Transverse colon (tissue), 4 donors: ENCODE results near the gene BID. TPM values are rescaled to one million over a fixed set of nuclear protein-coding genes. Genes with fewer than 3 reads are reported as not detected.

Experiments
- DNase-seq: peaks from one replicate; pipeline ENCODE4 v3.0.0-alpha.2; 2019
- H3K27ac ChIP-seq, 4 donors: fragments of 200-600 bp; sonication (generic); 2 replicates each; pipeline ENCODE4 v1.5.1; 2016 to 2018; ENCODE audit warnings: inconsistent platforms in 4 of 4
- H3K27me3 ChIP-seq: fragments of 200-600 bp; sonication (generic); 2 replicates; pipeline ENCODE4 v1.5.1; 2017; ENCODE audit warnings: inconsistent platforms
- H3K36me3 ChIP-seq, 4 donors: fragments of 200-600 bp; sonication (generic); 2 replicates each; pipeline ENCODE4 v1.5.1; 2017 to 2019; ENCODE audit warnings: inconsistent platforms in 4 of 4
- H3K4me1 ChIP-seq, 4 donors: fragments of 200-600 bp; sonication (generic); 2 replicates each; pipeline ENCODE4 v1.5.1; 2017 to 2020; ENCODE audit warnings: inconsistent platforms in 4 of 4
- H3K4me3 ChIP-seq, 4 donors: fragments of 200-600 bp; sonication (generic); 1 replicate in 1 of 4; 2 replicates in 3 of 4; pipeline versions ENCODE4 v1.5.1 to v1.6.1; 2017 to 2019; ENCODE audit warnings: inconsistent platforms in 4 of 4
- H3K9me3 ChIP-seq, 2 donors: fragments of 200-600 bp; sonication (generic); 2 replicates each; pipeline ENCODE4 v1.5.1; 2017 to 2019; ENCODE audit warnings: inconsistent platforms in 2 of 2
- EP300 ChIP-seq: sonication (generic); formaldehyde crosslinking; IDR thresholded peaks from one replicate; pipeline ENCODE4 v1.6.1; 2017; ENCODE audit warnings: antibody characterized with exemption, low read depth
- POLR2A ChIP-seq: fragments of 450-650 bp; IDR thresholded peaks from one replicate; pipeline ENCODE4 v1.6.1; 2016; ENCODE audit warnings: antibody characterized with exemption, mild to moderate bottlenecking, moderate library complexity
- POLR2AphosphoS5 ChIP-seq, 3 donors: sonication (generic); formaldehyde crosslinking; IDR thresholded peaks; one replicate each; pipeline ENCODE4 v1.6.1; 2016; ENCODE audit warnings: antibody characterized with exemption in 3 of 3
- WGBS, 2 donors: methylation state at CpG; one replicate each; pipeline ENCODE4 v1.1.5; 2018; ENCODE audit warnings: low coverage in 1 of 2; 5-methylcytosine and 5-hydroxymethylcytosine counted together
- in situ Hi-C, 4 donors: fragments of 200-750 bp; cut with MboI; loops; one replicate each; pipeline versions ENCODE4 v1.15.0 to v1.15.1; 2017; ENCODE audit warnings: low sequenced_read_pairs in 3 of 4, low pct_ligation_motif_present in 1 of 4, low pct_unique_long_range_greater_than_20kb in 1 of 4
- intact Hi-C: fragments of 100-400 bp; cut with DNase I; formaldehyde crosslinking; loops from one replicate; pipeline ENCODE4 v1.15.1; 2023; ENCODE audit warnings: low total_unique reads
- total RNA-seq, 4 donors: library from RNA; depleted of rRNA; stranded (reverse); fragments of >200 nt; gene quantifications; one replicate each; pipeline ENCODE4 v1.1.0, GENCODE V29; 2016
- TF ChIP-seq, protein P1 (sequence below), 5 experiments: fragments of 200-600 bp in 3 of 5; fragments of 450-650 bp in 2 of 5; sonication (generic) in 3 of 5; IDR thresholded peaks; 1 replicate in 2 of 5; 2 replicates in 3 of 5; pipeline ENCODE4 v1.5.1; 2016 to 2017; ENCODE audit warnings: antibody characterized with exemption in 5 of 5, inconsistent platforms in 3 of 5, mild to moderate bottlenecking in 2 of 5, moderate library complexity in 1 of 5

The BID gene
- total RNA-seq = 10 to 100 TPM; 21.1 to 59.5 (median 25.5) TPM

DNA sequence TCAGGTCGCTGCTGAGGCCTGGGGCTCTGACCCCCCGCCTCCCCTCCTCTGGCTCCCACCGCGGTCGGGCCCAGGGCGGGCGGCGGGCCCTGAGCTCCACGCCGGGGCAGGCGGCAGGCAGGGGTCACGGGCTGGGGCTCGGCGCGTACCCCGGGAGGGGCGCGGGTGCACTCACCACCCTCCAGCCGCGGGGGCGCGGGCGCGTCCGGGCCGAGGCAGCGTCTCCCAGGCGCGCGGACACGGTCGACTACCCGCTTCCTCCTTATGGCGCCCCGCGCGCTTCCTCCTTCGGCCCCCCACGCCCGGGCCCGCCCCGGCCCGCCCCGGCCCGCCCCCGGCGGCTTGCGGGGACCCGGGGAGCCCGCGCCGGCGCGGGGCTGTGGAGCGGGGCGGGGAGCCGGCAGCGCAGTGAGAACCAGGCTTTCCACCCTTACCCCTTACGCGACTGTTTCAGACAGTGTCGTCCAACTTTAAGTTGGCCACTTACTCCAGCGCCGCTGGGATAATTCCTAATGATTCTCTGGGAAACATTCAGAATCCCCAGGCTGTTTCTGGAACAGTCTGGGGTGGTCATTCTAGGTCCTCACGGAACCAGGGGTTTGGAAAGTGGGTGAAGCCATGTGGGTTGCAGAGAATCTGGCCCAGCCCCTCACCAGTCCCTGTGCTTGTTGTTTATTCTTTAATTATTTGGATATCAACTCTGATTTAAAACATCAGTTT is at the start of gene BID:
BID (minus strand) TSS at position 264 of the 720 bp plus-strand sequence. CDS start 24,353 bp downstream, outside the sequence.
- TF ChIP-seq EP300 = no peak
- no peak for TF ChIP-seq POLR2A
- TF ChIP-seq, protein P1, sequence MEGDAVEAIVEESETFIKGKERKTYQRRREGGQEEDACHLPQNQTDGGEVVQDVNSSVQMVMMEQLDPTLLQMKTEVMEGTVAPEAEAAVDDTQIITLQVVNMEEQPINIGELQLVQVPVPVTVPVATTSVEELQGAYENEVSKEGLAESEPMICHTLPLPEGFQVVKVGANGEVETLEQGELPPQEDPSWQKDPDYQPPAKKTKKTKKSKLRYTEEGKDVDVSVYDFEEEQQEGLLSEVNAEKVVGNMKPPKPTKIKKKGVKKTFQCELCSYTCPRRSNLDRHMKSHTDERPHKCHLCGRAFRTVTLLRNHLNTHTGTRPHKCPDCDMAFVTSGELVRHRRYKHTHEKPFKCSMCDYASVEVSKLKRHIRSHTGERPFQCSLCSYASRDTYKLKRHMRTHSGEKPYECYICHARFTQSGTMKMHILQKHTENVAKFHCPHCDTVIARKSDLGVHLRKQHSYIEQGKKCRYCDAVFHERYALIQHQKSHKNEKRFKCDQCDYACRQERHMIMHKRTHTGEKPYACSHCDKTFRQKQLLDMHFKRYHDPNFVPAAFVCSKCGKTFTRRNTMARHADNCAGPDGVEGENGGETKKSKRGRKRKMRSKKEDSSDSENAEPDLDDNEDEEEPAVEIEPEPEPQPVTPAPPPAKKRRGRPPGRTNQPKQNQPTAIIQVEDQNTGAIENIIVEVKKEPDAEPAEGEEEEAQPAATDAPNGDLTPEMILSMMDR (IDR thresholded peaks at IDR 0.05) = no peak
- TF ChIP-seq POLR2AphosphoS5 (IDR thresholded peaks at IDR 0.05) = peak in 1 of 3 donors; percentile 41
- peak; percentile 75 for DNase-seq
- peaks cover 6 to 47% (median 23%) of the 10 kb centered on the region in 4 donors for H3K4me1 ChIP-seq
- no peaks in the 10 kb centered on the region for H3K9me3 ChIP-seq
- in situ Hi-C loops = no loop called here
- WGBS, 2 donors = 2% methylated on average over 33 of the region's 64 CpGs; no CpG with 5 or more reads in 1 of the 2 donors
- no peaks in the 10 kb centered on the region for H3K36me3 ChIP-seq
- H3K4me3 ChIP-seq = peak within 1 kb of the TSS; percentile 34 to 97 (median 92)
- no peaks in the 10 kb centered on the region for H3K27me3 ChIP-seq
- intact Hi-C loops = no loop called here
- peak within 1 kb of the TSS; percentile 53 to 87 (median 86) for H3K27ac ChIP-seq

- WGBS, 2 donors = 89% methylated on average over 15 of the region's 15 CpGs; no CpG with 5 or more reads in 1 of the 2 donors
- Histone ChIP-seq H3K36me3 (peaks cover 0 to 6% (median 0%) of the 10 kb centered on the region in 4 donors), H3K27me3 (no peaks in the 10 kb centered on the region), H3K9me3 (no peaks in the 10 kb centered on the region), H3K27ac (no peak overlapping the region), H3K4me3 (no peak overlapping the region), H3K4me1 (no peaks in the 10 kb centered on the region)
- in situ Hi-C loops (no loop called here), intact Hi-C loops (loop anchor here (10.0 kb wide), 1 partner anchor 61 kb away; no protein-coding TSS in a partner anchor)
- no peak for DNase-seq
- TF ChIP-seq EP300 (no peak), POLR2A (no peak), POLR2AphosphoS5 (IDR thresholded peaks at IDR 0.05) (no peak)
- TF ChIP-seq, protein P1 (IDR thresholded peaks at IDR 0.05) = no peak
Observed at GRCh38 chr22:17823964-17824363, 49.7 kb upstream of the BID start.

DNA sequence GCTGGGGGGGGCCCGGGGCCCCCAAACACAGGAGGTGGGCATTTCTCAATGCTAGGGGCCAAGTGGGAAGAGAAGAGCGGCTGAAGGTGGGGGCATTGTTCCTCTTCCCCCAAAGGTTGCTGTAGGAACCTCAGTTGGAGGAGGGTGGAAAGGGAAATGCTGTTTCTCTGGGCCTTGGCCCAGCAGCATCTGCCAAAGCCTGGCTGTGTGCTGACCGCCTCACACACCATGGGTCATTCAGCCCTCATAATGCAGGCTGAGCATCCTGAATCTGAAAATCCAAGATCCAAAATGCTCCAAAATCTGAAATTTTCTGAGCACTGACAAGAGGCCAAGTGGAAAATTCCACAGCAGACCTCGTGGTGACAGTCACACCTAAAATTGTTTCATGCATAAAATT is 49.0 kb upstream of the BID start:
- H3K27me3 ChIP-seq = no peaks in the 10 kb centered on the region
- H3K4me3 ChIP-seq = no peak overlapping the region
- no peaks in the 10 kb centered on the region for H3K9me3 ChIP-seq
- H3K4me1 ChIP-seq = no peaks in the 10 kb centered on the region
- H3K36me3 ChIP-seq = peaks cover 0 to 13% (median 0%) of the 10 kb centered on the region in 4 donors
- TF ChIP-seq EP300 (no peak), POLR2AphosphoS5 (IDR thresholded peaks at IDR 0.05) (no peak), POLR2A (no peak)
- H3K27ac ChIP-seq = no peak overlapping the region
- no peak for DNase-seq
- intact Hi-C loops (loop anchor here (10.0 kb wide), 1 partner anchor 62 kb away; no protein-coding TSS in a partner anchor), in situ Hi-C loops (no loop called here)
- WGBS, 2 donors = 91 to 100% methylated on average over 3 to 4 of the region's 4 CpGs

- WGBS, 2 donors = 96% methylated on average over 13 of the region's 13 CpGs; no CpG with 5 or more reads in 1 of the 2 donors
- Histone ChIP-seq H3K27me3 (no peaks in the 10 kb centered on the region), H3K4me1 (no peaks in the 10 kb centered on the region), H3K9me3 (no peaks in the 10 kb centered on the region), H3K27ac (no peak overlapping the region), H3K4me3 (no peak overlapping the region), H3K36me3 (peaks cover 0 to 13% (median 2%) of the 10 kb centered on the region in 4 donors)
- no peak for DNase-seq
- in situ Hi-C loops = no loop called here
- TF ChIP-seq EP300 (no peak), POLR2A (no peak), POLR2AphosphoS5 (IDR thresholded peaks at IDR 0.05) (no peak)
- TF ChIP-seq, protein P1 (IDR thresholded peaks at IDR 0.05) = no peak
- intact Hi-C loops = loop anchor here (10.0 kb wide), 1 partner anchor 63 kb away; no protein-coding TSS in a partner anchor
Observed at GRCh38 chr22:17822087-17822486, 47.8 kb upstream of the BID start.
